Glomerular visceral epithelial cell (primary cell): Measurements from ENCODE around the gene USP10.
"Not testable (repeated sequence)": the region's sequence is repeated elsewhere in the genome, so short reads cannot be mapped to it uniquely, and the experiment has no call there.

Experiments
- DNase-seq: peaks from one replicate; pipeline ENCODE4 v3.0.0-alpha.2; 2016; ENCODE audit errors: extremely low spot score

Gene USP10

DNA sequence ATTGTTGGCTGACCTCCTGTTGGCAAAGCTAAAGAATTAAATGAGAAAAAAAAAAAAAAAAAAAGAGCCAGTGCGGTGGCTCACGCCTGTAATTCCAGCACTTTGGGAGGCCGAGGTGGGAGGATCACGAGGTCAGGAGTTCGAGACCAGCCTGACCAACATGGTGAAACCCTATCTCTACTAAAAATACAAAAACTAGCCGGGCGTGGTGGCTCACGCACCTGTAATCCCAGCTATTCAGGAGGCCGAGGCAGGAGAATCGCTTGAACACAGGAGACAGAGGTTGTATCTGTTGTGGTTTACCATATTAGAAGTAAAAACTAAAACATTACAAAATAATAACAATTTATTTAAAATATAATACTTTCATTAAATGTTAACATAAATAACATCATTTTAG, 5.9 kb upstream of the USP10 start:
- not testable (repeated sequence) for DNase-seq

DNA sequence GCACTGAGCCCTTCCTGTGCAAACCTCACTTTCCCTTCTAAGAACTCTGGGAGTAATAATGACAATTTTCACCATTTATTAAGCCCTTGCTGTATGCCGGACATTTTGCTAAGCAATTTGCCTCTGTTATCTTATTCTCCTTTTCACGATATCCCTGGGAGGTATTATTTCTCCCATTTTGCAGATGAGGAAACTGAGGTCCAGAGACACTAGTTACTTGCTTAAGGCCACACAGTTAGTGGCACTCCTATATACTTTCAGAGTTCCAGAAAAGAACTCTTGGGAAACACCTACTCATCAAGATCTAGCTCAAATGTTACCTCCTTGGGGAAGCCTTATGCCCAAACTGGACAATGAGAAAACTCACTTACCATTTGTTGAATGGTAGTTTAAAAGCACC, 4.8 kb upstream of the USP10 start:
- no peak for DNase-seq

DNA sequence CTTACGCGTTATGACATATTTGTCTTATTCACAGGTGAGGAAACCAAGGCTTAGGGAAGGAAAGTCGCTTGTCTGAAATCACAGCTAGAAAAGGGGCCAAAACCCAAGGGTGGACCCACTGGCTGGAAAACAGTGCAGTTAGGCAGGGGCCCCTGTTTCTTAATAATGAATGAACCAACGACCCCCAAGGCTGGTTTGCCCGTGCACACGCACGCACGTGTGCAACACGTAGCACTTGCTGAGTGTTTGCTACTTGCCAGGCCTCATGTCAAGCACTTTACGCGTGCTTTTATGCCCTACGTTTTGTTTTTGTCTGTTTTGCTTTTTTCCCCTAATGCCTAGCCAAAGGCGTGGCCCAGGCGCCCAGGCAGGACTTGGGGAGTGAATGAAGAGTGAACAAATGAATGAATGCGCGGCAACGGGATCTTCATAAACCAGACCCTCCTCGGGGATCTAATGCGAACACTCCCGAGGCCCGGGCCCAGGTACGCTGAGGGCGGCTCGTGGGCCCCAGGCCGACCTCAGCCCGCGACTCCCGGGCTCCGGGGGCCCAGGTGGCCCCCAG, 571 bp upstream of the USP10 start:
- DNase-seq = no peak

GRCh38 chr16:84700446-84701300, 873 bp downstream of the USP10 start:
- DNase-seq = peak; percentile 12

GRCh38 chr16:84703681-84704080, 3.9 kb downstream of the USP10 start:
- peak; percentile 18 for DNase-seq

- no peak for DNase-seq
These were observed 4.5 kb downstream of the USP10 start for GRCh38 chr16:84704253-84704652.

DNA sequence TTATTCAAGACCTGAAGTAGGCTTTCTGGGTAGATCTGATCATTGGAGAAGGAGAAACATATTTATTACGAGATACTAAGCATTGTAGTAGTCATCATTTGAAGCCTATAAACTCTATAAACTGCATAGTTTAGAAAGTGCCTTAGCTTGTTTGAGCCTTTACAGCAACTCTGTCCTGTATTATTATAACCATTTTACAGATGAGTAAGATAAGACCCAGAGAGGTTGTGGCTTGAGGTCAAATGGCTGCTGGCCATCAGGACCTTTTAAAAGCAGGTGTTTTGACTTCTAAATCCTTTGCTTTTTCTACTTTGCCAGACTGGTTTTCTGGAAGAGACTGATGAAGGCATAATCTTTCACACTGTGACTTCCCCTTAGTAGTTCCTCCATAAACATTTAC, 7.1 kb downstream of the USP10 start:
- no peak for DNase-seq

DNA sequence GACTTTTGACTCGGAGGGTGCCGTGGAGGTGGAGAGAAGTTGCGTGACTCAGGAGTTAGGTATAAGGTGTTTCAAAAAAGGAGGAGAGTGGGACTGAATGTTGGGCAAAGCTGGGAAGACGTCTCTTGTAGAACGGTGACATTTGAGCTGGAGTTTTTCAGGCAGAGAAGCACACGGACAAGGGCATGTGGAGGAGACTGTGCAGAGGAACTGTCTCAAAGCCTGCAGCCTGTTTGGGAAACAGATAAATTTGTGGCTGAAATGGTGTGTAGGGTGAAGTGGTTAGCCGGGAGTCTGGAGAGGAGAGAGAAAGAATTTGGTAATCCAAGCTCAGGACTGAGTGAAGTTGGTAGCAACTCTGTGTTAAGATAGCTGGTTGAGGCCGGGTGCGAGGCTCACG, 9.8 kb downstream of the USP10 start:
- DNase-seq = no peak

DNA sequence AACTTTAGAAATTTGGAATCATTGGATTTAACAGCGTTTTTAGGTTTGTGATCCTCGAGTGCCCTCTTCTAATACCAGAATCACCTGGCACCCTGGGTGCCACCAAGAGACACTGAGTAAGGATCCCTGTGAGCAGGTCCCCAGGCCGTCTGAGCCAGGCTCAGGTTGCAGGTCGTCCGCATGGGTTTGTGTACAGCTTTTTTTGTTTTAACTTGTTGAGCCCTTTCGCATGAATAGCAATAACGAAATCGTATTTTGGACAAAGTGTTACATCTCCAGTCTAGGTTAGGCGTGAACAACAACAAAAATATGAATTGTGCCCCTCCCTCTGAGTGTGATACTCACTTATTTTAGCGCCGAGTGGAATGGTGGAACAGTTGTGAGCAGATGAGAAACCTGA, 10.9 kb downstream of the USP10 start:
- DNase-seq = no peak

DNA sequence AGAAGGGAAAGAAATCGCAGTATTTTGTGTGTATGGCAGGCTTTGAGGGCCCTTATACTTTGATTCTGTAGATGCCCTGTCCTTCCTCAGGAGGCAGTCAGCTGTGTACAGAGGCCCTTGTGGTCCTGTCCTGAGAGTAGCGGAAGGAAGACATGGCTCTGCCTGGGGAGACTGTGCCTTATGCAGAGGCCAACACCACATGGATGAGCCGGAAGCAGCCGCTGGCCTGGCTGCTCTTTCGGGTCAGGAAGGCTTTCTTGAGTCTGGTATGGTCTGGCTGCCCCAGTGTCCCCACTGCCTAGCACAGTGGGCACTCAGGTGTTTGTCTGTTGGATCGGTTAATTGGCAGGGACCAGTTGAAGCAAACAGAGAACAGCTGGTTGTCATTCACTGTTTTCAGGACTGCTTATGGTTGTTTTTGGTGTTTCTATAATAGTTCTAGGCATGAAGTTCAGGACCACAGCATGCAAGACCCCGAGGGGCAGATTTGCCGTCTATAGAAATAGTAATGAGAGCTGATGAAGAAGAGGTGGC, 12.4 kb downstream of the USP10 start:
- DNase-seq = no peak

- DNase-seq = no peak
These were observed 13.3 kb downstream of the USP10 start for GRCh38 chr16:84712801-84713775.

DNA sequence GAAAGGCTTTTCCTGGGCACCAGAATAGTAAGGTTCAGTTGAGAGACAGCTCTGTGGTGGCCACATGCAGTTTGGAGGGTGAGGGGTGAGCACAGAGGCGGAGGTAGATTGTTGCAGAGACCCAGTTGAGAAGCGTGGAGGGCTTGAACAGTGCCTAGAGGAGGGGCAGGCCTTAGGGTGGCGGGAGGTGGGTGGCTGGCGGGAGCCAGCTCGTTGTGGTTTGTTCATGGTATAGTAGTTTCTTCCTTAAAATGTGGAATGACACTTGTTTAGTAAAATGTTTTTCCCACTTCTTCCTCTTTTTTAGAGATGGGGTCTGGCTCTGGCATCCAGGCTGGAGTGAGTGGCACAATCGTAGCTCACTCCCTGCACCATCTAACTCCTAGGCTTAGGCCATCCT, 14.2 kb downstream of the USP10 start:
- DNase-seq = no peak

DNA sequence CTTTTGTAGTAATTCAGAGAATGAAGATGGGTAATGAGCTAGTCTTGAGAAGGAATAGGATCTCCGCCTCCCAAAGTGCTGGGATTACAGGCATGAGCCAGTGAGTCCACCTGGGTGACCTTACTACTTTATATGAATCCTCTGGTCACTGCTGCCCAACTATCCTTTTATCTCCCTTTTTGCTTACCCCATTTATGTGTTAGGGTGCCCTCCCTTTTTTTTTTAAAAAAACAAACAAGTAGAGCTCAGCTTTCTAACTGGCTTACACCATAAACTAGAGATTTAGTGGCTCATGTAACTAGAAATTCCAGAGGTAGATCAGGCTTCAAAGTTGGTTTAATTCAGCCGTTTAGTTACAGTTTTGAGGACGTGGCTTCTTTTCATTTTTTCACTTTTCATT, 15.6 kb downstream of the USP10 start:
- no peak for DNase-seq

GRCh38 chr16:84715854-84716253, 16.1 kb downstream of the USP10 start:
- no peak for DNase-seq

GRCh38 chr16:84716740-84717139, 16.9 kb downstream of the USP10 start:
- no peak for DNase-seq

DNA sequence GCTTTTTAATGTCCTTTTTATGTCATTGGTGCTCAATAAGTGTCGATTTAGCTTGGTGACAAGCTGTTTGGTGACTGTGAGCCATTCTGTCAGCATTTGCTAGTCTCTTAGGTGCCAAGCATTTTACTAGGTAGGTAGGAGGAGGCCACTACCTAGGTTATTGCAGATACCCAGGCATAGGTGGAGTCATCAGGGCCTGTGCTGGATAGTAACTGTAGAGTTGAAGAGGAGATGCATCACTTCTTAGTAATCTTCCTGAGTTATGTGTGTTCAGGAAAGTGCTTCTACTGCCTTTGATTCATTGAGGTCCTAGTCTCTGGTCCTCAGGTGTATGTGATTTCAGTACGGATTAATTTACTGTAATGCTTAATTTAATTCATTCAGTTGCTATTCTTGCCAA, 17.7 kb downstream of the USP10 start:
- DNase-seq = no peak

DNA sequence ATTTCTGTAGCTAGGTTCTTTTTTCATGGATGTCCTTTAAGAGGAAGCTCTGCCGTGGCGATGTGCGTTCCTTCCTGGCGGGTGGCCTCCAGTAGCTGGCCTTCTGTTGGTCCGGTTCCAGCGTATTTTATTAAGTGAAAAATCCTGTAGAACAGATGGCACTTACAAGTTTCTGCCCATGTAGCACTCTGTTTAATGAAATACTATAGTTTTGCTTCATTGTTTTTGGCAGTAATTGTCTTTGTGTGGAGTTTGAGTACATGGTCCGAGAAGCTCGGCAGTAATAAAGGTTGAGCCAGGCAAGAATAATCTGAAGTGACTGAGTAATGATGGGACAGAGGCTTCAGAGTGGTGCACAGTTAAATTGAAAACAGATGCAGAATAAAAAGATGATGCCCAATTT, 20.4 kb downstream of the USP10 start:
- no peak for DNase-seq

DNA sequence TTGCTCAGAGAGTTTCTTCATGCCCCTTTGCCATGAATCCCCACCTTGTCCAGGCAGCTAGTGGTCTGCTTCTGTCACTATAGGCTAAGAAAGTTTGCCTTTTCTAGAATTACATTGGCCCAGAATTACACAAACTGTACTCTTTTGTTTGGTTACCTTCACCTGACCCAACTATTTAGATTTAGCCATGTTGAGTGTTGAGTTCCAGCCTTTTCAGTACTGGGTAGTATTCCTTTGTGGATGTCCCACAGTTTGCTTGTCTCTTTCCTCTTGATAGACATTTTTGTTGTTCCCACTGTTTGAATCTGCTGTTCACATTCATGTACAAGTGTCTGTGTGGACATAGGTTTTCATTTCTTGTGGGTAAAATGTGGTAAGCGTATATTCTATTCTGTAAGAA, 22.3 kb downstream of the USP10 start:
- no peak for DNase-seq

DNA sequence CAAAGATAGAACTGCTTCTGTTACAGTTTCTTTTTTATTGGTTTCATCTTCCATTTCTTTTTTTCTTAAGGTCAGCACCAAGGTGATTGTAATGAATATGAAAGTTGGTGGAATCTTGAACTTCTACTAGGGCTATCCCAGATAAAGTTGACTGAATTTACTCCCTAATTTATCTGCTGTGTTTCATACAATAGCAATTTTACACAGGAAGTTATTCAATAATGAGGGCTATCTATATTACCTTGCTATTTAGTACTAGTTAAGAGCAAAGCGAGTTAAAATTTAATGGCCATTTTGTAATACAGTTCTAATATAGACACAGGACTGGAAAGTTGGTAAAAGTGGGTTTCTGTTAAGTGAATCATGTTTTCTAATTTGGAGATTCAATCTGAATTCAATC, 24.1 kb downstream of the USP10 start:
- DNase-seq = no peak

DNA sequence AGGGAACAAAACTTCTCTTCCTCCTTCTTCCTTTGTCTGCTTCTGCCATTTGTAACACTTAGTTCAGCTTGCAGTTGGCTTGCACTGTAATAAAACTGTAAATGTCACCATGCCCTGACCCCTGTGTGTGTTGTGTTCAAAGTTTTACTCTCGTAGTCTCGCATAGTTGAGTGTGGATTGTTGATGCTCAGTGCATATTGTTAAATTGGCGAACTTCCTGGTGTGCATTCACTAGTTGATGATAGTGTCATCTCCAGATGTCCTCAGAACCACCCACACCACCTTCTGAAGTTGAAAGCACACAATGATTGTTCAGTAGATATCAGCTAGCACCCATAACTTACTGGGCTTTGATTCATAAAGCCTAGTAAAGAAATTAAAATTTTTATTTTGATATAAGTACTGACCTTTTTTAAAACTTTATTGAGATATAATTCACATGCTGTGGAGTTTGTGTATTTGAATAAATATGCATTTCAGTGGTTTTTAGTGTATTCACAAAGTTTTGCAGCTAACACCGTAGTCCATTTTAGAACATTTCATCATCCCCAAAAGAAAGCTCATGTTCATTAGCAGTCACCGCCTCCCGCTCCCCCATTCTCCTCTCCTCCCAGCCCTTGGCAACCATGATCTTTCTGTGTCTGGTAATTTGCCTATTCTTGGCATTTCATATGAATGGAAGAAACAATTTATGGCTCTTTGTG, 25.0 kb downstream of the USP10 start:
- DNase-seq = no peak

DNA sequence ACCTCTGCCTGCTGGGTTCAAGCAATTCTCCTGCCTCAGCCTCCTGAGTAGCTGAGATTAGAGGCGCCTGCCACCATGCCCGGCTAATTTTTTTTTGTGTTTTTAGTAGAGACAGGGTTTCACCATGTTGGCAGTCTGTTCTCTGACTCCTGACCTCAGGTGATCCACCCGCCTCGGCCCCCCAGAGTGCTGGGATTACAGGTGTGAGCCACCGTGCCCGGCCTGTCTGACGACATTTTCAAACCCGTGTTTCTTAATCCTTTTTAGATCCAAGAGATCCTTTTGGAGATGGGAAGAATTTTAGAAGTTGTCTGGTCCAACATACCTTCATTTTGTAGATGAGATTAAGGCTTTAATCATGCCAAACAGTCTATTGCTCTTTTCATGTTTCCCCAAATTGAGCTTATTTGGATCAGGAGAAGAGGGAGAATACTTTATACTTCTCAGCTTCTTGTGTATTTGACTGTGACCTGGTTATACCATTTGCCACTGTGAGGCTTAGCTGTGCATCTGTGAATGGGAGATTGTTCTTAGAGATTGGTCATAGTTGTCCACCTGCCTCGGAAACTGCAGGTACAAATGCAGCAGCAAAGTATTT, 25.8 kb downstream of the USP10 start:
- DNase-seq = no peak
